Esophagus muscularis mucosa (tissue), 4 donors: Measurements from ENCODE around the gene RABL6.

ENCODE experiments used
- EP300 ChIP-seq: sonication (generic); formaldehyde crosslinking; IDR thresholded peaks from one replicate; pipeline ENCODE4 v1.6.1; 2017; ENCODE audit warnings: antibody characterized with exemption
- POLR2AphosphoS5 ChIP-seq, 2 donors: sonication (generic); formaldehyde crosslinking; IDR thresholded peaks; one replicate each; pipeline ENCODE4 v1.6.1; 2017; ENCODE audit warnings: antibody characterized with exemption in 2 of 2
- TF ChIP-seq, protein P1 (sequence below), 3 experiments: fragments of 200-600 bp in 2 of 3; fragments of 450-650 bp in 1 of 3; sonication (generic) in 2 of 3; IDR thresholded peaks; one replicate each; pipeline ENCODE4 v1.5.1; 2017 to 2019; ENCODE audit warnings: antibody characterized with exemption in 3 of 3, mild to moderate bottlenecking in 2 of 3, moderate library complexity in 1 of 3

DNA sequence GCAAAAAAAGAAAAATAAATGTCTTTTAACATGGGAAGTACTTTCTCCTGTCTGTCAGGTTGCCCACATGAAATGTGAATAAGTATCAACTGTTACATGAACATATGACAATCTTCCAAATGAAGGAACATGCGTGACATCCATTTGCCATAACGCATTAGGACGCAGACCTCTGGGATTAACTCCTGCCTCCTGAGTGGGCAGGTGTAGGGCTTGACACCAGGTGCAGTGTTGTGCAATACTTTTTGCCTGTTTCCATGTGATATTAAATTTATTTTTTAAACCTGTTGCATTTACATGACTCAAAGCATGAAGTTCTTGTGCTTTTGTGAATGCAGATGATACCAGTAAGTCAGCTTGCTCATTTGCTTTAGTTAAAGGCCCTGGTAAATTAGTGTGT, 25.3 kb upstream of the RABL6 start:
- TF ChIP-seq POLR2AphosphoS5 (IDR thresholded peaks at IDR 0.05) (no peak), EP300 (no peak)
- TF ChIP-seq, protein P1, sequence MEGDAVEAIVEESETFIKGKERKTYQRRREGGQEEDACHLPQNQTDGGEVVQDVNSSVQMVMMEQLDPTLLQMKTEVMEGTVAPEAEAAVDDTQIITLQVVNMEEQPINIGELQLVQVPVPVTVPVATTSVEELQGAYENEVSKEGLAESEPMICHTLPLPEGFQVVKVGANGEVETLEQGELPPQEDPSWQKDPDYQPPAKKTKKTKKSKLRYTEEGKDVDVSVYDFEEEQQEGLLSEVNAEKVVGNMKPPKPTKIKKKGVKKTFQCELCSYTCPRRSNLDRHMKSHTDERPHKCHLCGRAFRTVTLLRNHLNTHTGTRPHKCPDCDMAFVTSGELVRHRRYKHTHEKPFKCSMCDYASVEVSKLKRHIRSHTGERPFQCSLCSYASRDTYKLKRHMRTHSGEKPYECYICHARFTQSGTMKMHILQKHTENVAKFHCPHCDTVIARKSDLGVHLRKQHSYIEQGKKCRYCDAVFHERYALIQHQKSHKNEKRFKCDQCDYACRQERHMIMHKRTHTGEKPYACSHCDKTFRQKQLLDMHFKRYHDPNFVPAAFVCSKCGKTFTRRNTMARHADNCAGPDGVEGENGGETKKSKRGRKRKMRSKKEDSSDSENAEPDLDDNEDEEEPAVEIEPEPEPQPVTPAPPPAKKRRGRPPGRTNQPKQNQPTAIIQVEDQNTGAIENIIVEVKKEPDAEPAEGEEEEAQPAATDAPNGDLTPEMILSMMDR (IDR thresholded peaks at IDR 0.05): no peak
